ENCODE data around the gene ASXL1.

ASXL1 gene

DNA sequence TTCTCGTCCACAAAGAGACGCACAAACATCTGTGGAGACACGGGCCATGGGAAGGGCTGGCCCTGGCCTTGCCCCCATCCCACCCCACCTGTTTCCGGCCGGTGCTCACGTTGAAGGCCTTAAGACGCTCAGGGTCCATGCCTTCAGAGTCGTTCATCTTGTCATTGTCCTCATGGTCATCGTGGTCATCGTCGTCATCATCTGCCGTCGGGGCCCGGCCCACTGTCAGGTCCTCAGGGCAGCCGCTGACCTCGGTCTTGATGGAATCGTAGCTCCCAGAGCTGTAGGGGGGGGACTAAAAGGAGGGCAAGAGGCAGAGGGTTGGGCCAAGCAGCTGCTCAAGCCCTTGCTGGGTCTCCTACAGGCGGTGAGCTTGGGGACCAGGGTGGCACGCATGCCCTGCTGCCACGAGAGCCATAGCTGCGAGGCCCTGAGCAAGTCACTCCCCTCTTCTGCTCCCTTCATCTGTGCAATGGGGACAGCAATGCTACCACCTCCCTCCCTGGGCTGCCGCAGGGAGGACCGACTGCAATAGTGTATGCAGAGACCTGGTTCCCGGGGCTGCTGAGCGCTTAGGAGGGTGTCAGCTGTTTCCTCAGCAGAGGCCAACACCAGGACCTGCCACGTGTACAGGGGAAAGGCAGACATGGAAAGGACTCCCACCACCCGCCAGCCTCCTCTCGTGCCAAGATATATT lies 95.5 kb downstream of the ASXL1 start:
- no peak for DNase-seq (ENCODE audit: low spot score)

DNA sequence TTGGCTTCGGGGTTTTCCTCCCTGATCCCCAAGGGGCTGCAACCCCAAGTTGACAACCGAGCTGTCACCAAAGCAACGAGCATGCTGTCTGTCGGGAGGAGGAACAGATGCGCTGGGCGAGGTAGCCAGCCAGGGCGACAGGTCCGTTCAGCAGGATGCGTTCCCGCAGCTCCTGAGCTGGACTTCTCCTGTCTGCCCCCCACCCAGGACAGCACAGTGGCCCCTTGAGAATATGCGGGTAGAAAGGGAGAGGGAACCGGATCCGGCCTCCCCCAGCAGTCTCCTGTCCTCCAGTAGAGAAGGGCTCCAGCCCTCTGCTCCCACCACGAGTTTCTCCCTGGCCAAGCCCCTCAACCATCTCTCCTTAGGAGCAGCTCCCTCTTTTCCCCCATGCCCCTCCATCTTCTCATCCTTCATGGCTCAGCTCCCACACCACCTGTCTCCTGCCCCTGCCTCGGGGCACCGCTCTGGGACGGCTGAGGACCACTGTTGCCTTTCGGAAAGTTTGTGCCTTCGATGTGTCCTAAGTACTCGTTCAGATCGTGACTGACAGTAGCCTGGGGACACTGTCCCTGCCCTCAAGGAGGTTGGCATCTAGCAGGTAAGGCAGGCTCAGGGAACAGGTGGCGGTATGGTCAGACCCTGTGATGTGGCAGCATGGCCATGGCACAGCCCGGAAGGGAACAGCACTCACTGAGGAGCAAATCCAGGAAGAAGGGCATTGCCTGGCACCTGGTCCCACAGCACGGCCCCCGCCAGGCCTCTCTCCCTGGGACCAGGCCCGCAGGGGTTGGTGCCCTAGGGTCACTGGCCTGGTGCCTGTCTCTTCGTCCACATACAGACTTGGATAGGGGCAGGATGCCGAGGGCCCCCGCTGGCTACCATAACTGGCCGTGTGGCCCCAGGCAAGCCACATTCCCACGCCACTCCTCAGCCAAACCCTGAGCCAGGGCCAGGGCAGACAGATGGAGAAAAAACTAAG lies 96.3 kb downstream of the ASXL1 start:
- no peak for DNase-seq (ENCODE audit: low spot score)

DNA sequence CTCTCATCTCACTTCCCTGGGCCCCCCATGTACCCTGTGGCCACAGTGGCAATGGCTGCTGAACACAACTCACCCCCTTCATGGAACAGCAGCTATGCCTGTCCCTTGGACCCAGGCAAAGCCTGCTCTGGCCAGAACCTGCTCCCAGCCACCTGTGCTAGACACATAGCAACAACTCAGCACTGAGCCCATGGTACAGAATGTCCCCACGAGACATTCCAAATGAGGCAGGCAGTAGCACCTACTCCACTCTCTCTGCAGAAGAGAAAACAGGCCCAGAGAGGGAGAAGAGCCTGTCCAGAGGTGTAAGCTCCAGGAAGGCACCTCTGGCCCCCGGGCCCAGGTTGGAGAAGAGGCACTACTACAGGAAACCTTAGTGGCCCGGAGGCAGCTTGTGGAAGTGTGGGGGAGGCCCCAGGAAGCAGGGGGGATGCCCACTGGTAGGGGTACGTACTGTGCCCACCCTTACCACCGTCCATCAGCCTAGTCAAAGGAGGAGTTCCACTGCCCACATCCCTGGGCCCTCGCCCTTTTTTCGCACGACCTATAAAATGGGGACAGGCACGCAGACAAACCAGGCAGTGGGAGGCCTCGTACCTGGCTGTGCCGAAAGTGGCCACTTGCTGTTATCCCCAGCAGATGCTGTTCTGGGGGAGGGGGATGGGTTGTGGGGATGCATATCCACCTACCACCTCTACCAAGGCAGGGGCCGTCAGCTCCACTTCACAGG lies 97.2 kb downstream of the ASXL1 start:
- DNase-seq (ENCODE audit: low spot score), result no peak

DNA sequence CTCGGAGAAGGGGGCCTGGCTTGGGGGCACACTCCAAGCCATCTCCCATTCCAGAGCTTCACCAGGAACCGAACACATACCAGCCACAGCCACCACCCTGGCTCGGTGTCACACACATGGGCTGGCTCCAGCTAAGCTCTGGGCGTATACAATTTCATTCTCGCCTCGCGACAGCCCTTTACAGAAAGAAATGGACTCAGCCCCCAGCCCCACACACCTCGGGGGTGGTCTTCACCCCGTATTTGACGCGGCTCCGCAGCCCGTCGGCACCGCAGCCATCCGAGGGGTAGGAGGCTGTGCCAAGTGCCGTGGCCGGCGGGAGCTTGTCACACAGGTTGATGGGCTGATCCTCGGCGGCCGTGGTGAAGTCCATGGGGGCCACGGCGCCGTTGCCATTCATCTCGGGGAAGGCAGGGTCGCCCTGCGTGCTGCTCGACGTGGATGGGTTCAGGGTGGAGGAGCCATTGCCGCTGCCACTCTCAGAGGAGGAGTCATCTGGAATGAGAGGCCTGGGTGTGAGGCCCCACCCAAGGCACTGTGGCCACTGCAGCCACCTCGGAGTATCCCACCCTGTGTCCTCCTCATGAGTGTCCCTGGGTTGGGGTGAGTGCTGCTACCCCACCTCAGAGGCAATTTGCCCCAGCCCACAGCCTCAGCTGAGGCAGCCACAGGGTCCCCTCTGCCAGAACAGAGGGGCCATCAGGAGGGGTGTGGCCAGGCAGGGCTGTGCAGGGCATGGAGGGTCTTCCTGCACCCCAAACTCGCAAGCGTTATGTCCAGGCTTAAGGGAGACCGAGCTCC lies 98.0 kb downstream of the ASXL1 start:
- no peak for DNase-seq (ENCODE audit: low spot score)

DNA sequence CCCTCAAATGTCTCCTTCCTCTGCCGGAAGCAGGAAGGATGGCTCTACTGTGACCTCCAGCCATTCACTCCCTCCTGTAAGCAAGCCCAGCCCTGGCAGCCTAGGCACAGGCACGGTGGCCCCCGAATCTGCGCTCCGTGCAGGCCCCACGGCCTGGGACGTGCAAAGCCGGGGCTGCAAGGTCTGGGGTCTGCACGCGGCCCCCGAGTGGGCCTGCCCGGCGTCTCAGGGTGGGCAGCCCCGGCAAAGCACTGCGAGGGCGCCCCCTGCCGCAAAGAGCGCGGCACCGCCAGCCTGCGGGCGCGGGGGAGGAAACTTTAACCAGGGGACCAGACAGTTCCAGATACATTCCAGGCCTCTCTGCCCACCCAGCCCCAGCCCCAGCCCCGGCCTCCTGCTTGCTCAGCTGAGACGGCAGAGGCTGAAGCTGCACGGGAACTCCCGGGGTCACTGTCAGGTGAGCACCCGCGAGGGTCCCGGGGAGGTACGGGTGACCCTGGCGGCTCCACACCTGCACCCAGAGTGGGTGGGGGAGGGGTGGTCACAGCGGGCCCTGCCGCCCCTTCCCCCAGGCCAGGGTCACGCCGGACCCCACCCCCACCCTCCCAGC lies 98.8 kb downstream of the ASXL1 start:
- DNase-seq (ENCODE audit: low spot score), result peak; percentile 93

DNA sequence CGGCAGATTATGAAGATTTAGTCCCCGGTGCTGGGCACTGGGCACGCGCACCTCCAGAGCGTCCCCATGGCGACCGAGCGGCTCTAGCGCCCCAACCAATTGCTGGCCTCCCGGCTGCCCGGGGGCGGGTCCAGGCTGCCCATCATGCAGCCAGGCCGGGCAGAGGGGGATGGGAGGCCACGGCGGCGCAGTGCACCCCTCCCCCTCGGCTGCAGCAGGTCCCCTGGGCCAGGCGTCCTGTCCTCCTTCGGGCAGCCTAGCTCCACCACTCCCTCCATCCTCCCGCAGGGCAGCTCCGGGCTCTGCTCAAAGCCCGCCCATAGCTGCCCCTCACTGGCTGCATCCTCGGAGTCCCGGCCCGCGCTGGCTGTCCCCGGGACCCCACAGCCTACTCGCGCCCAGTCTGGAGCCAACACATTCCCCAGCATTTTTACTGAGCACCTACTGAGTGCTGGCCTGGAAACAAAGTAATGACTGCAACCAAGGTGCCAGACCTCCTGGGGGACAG lies 99.4 kb downstream of the ASXL1 start:
- DNase-seq (ENCODE audit: low spot score), result peak; percentile 96

DNA sequence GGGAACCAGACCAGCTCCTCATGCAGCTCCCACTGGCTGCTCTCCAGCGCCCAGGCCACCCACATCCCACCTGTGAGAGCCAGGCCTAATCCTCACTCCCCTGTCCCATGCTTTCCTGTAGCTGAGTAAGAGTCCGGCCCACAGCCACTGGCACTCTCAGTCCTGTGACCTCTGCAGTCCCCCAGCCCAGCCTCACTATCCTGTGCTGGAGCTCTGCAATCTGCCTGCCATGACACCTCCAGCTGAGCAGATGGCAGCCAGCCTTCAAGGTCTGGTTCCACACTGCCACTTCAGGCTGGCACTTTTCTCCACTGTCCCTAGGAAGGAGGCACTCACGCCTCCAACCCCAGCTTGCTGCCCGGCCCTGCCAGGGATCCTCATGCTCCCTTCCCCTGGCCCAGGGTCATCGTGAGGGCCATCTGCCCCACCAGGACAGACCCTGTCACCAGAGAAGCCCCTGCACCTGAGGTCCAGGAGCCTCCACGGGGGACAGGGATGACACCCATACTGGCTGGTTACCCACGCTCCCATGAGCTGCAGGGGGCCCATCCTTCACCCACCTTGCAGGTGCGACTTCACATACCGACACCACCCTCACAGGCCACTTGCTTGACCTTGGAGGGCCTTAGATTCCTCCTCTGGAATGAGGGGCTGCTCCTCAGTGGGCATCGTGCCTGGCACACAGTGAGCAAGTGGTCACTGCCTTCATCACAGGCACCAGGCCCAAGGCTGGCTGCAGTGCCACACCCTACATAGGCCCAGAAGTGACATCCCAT lies 100.1 kb downstream of the ASXL1 start:
- no peak for DNase-seq (ENCODE audit: low spot score)

DNA sequence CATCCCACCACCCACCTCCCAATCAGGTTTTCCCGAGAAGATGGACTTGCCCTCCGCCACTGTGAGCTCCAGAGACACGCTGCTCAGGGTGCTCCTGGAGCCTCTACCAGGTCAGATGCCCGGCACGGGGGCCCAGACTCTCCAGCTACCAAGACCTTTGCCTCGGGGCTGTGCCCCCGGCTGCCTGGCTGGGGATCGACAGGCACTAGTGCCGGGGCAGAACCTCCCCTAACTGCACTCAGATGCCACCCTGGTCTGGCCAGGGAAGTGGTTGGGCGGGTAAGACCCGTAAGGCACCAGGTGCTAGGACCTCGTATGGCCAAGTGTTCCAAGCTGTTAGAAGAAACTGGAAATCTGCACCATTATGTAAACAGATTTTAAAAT lies 100.7 kb downstream of the ASXL1 start:
- no peak for DNase-seq (ENCODE audit: low spot score)

DNA sequence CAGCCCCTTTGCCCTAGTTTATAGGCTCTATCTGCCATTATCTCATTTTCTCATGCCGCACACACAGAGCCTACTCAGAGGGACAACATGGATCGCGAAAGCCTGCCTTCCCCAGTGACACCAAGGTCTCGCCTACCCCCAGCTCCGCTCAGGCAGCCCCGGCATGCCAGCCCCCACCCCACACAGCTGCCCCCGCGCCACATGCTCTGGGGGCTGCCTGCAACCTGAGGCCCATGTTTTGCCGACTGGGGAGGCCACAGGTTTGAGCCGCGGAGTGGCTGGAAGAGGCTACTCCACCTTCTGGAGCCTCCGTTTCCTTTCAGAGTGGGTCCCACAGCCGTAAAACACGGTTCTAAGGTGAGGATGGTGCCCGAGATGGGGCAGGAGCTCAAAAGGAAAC lies 102.1 kb downstream of the ASXL1 start:
- DNase-seq (ENCODE audit: low spot score), result no peak

DNA sequence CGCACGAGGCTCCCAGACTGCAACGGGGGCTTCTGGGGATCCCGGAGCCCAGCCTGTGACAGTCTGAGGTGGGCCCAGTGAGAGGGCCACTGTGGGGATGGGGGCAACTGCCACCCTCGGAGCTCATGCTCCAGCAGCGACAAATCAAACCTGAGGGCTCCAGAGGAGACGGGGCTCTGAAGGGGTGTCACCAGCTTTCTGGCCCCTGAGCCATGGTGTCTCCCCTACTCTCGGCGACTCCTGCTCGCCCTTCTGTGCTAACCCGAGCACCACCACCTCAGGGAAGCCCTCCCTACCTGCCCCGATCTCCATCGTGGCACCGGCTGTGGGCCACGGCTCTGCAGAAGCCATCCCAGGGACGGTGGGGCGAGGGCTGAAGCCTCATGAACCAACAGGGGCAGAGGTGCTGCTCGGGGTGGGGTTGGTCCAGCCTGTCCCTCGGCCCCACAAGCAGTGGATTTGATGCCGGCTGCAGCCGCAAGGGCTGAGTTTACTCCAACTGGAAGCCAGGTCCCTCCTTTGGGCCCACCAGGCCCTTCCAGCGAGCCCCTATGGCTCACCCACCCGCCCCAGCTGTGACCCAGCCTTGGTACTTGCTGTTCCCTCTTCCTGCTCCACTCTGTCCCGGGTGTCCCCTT lies 102.7 kb downstream of the ASXL1 start:
- no peak for DNase-seq (ENCODE audit: low spot score)

DNA sequence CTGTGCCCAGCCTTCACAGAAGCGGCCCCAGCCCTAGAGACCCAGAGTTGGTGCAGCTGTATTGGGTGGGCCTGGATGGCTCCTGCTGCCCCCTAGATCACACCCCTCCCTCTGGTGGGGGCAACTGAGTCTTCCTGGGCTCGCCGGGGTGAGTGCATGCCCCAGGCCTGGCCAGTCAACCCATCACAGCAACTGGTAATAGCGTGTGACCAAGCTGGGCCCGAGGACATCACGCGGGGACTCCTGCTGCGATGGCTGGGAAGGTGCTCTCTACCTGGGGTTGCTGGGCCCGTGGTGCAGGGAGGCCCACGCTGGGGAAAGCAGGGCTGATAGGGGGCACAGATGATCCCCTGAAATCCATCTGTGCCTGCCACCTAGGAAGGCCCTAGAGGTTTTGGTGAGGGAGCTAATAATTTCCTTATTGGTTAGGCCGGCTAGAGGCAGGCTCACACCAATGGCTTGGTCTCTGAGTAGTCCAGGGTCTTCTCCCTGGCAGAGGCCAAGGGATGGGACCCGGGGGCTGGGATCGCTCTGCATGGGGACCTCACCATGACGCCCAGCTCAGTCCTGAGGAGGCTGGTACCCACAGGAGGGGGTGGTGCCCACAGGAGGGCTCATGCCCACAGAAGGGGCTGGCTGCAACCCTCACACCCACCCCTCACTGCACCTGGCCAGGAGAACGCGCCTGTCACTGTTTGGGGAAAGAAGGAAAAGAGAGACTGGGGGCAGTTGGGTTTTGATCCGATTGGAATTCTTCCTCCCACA lies 103.9 kb downstream of the ASXL1 start:
- DNase-seq (ENCODE audit: low spot score), result no peak

DNA sequence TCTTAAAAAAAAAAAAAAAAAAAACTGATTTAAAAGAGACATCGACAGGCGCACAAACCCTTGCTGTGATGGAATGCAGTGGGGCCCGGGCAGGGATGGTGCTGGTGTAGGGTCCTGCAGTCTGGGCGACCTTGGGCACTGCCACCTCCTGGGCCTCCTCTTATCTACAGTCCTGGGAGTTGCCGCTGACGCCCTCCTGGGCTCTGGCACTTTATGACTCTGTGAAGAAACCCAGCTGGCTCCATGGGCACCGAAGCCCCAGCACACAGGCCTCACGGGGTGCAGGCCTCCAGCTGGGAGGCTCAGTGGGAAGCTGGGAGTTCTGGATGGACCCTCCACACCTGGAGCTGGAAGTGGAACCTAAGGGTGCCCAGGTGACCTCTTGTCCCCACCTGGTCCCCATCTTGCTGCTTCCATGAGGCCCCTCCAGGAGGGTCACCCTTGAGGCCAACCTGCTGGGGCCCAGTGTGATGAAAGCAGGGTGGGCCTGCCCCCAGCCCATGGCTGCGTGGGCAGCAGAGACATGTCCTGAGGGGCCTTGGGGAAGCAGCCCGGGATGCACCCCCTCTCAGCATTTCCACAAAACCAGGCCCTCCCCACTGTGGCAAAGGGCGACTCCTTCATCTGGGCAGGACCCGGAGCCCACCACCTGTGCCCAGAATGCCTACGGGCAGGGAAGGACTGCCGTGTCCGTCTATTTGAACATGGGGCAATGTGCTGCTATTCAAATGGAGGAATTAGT lies 104.9 kb downstream of the ASXL1 start:
- DNase-seq (ENCODE audit: low spot score), result no peak

DNA sequence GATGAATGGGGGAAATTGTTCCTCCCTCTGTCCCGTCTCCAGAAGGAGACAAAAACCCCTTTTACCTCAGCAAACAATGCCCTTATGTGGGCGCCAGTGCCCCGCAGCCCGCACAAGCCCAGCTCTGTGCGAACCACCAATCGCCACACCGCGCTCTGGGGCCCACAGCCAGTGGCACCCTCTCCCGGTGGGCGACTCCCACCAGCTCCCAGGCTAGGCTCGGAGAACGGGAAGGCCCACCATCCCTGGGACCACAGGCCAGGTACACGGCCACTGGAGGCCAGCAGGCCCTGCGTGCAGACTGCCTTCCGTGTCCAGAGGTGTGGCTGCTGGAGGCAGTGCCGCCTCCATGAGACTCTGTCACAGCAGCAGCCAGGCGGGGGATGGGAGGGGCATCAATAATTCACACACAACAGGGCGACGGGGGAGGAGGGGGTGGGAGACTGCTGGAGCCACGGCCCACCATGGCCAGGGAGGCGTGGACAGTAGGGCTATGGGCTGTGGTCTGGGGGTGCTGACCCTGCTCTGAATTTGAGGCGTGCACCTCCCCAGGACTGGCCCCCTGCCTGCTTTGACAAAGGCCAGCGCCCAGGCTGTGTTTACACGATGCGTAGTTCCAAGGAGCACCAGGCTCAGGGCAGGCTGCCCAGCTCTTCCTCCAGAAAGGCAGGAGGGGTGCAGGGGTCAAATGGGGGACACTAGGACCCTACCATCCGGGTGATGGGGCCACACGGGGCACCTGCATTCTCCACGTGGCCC lies 105.7 kb downstream of the ASXL1 start:
- no peak for DNase-seq (ENCODE audit: low spot score)

DNA sequence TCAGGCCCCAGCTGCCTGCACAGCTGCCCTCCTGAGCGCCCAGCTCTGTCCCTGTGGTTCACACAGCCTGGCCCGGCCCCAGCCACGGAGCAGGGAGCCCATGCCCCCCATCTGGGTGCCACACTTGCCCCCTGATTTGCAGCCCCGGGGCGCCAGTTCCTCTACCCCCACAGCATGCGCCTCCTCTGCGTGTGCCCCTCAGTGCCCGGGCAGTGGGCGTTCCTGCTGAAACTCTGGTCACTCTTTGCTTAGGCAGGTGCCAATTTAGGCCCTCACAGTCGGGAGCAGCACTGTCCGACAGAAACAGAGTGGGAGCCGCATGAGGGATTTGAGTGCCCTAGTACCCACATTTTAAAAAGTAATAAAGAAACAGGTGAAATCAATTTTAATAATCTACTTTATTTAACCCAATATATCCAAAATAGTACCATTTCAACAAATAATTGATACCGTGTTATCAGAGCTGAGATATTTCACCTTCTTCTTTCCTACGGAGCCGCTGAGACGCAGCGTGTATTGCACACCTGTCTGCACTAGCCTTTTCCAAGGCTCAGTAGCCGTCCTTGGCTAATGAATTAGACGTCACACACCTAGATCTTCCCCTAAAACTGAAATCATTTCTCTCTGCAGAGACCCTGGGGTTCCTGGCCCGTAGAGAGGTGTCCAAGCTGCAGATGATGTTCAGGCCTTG lies 106.4 kb downstream of the ASXL1 start:
- DNase-seq (ENCODE audit: low spot score), result no peak

DNA sequence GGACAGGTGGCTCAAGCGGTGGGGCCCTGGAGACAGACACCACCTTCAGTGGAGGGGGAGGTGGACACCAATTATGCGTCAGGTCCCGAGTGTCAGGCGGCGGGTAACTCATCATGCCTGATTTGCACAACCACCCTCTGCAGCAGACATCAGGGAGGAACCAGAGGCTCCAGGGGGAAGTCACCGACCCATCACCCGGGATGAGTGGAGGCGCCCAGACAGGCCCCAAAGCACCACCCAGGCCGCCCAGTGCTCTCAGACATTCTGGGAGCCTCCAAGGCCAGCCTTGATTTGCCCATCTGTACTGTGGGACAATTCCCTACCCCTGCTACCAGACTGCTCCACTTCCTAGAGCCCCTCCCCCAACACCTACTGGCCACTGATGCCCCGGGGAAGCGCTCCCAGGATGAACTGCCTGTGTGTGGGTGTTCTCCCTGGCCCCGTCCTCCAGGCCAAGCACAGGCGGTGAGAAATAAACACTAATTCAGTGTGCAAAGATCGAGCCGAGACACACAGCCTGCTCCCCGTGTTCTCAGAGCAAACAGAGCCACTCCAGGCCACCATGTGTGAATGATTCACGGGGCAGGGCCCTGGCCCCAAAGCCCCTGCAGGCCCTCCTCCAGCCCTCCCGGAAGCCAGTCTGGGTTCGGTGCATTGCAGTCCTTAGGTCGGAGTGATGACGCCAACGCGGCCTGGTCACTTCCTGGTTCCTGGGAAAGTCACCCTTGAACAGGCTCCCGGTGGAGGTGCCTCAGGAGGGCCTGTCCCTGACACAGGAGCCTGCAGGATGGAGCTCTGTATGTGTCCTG lies 107.2 kb downstream of the ASXL1 start:
- no peak for DNase-seq (ENCODE audit: low spot score)
